HEK293 (cell line): ENCODE measurements around the gene ANGPTL4.

Experiments
- KLF10 ChIP-seq: fragments of 450-650 bp; IDR thresholded peaks from 2 replicates; pipeline ENCODE4 v1.5.1; 2018; ENCODE audit warnings: missing biosample characterization, mild to moderate bottlenecking, missing genetic modification characterization
- SETDB1 ChIP-seq: IDR thresholded peaks from one replicate; pipeline ENCODE4 v1.6.1; 2017; ENCODE audit warnings: mild to moderate bottlenecking, low read length, moderate library complexity, mixed read lengths; ENCODE audit not compliant: insufficient read length
- SP3 ChIP-seq: fragments of 450-650 bp; formaldehyde crosslinking; IDR thresholded peaks from 2 replicates; pipeline ENCODE4 v1.5.1; 2016; ENCODE audit warnings: missing biosample characterization, missing genetic modification characterization
- YY2 ChIP-seq: fragments of 450-650 bp; formaldehyde crosslinking; IDR thresholded peaks from 2 replicates; pipeline ENCODE4 v1.5.1; 2016; ENCODE audit warnings: missing biosample characterization, missing genetic modification characterization
- ZBTB8A ChIP-seq: fragments of 450-650 bp; formaldehyde crosslinking; IDR thresholded peaks from 2 replicates; pipeline ENCODE4 v1.5.1; 2016; ENCODE audit warnings: missing biosample characterization, missing genetic modification characterization
- ZFHX2 ChIP-seq: fragments of 450-650 bp; formaldehyde crosslinking; conservative IDR thresholded peaks from 2 replicates; pipeline ENCODE4 v1.5.1; 2016; ENCODE audit warnings: missing biosample characterization, missing genetic modification characterization
- ZFP37 ChIP-seq: fragments of 450-650 bp; formaldehyde crosslinking; IDR thresholded peaks from 2 replicates; pipeline ENCODE4 v1.5.1; 2016; ENCODE audit warnings: missing biosample characterization, missing genetic modification characterization
- ZNF223 ChIP-seq: fragments of 450-650 bp; formaldehyde crosslinking; IDR thresholded peaks from 2 replicates; pipeline ENCODE4 v1.5.1; 2016; ENCODE audit warnings: missing biosample characterization, missing genetic modification characterization
- ZNF302 ChIP-seq: fragments of 450-650 bp; formaldehyde crosslinking; IDR thresholded peaks from 2 replicates; pipeline ENCODE4 v1.5.1; 2016; ENCODE audit warnings: missing biosample characterization, missing genetic modification characterization, low read depth
- ZNF514 ChIP-seq: fragments of 450-650 bp; formaldehyde crosslinking; IDR thresholded peaks from 2 replicates; pipeline ENCODE4 v1.5.1; 2016; ENCODE audit warnings: missing biosample characterization, missing genetic modification characterization
- ZNF555 ChIP-seq: fragments of 450-650 bp; formaldehyde crosslinking; conservative IDR thresholded peaks from 2 replicates; pipeline ENCODE4 v1.5.1; 2017; ENCODE audit warnings: missing biosample characterization, mild to moderate bottlenecking, missing genetic modification characterization, inconsistent platforms
- ZNF561 ChIP-seq: fragments of 450-650 bp; IDR thresholded peaks from 2 replicates; pipeline ENCODE4 v1.5.1; 2018; ENCODE audit warnings: missing biosample characterization, missing genetic modification characterization, borderline replicate concordance
- ZNF596 ChIP-seq: fragments of 450-650 bp; IDR thresholded peaks from 2 replicates; pipeline ENCODE4 v1.5.0; 2018; ENCODE audit warnings: missing biosample characterization, mild to moderate bottlenecking, missing genetic modification characterization, moderate library complexity
- ZNF600 ChIP-seq: fragments of 450-650 bp; formaldehyde crosslinking; IDR thresholded peaks from 2 replicates; pipeline ENCODE4 v1.5.1; 2016; ENCODE audit warnings: missing biosample characterization, missing genetic modification characterization
- ZNF623 ChIP-seq: fragments of 450-650 bp; formaldehyde crosslinking; IDR thresholded peaks from 2 replicates; pipeline ENCODE4 v1.5.1; 2016; ENCODE audit warnings: missing biosample characterization, missing genetic modification characterization
- ZNF624 ChIP-seq: fragments of 450-650 bp; formaldehyde crosslinking; IDR thresholded peaks from 2 replicates; pipeline ENCODE4 v1.5.1; 2017; ENCODE audit warnings: missing biosample characterization, missing genetic modification characterization
- ZNF629 ChIP-seq: fragments of 450-650 bp; formaldehyde crosslinking; IDR thresholded peaks from 2 replicates; pipeline ENCODE4 v1.5.1; 2017; ENCODE audit warnings: missing biosample characterization, missing genetic modification characterization
- ZNF76 ChIP-seq: fragments of 450-650 bp; formaldehyde crosslinking; IDR thresholded peaks from 2 replicates; pipeline ENCODE4; 2016; ENCODE audit warnings: low read depth, missing biosample characterization, missing genetic modification characterization, borderline replicate concordance
- ZNF768 ChIP-seq: fragments of 450-650 bp; formaldehyde crosslinking; IDR thresholded peaks from 2 replicates; pipeline ENCODE4 v1.5.1; 2018; ENCODE audit warnings: missing biosample characterization, mild to moderate bottlenecking, missing genetic modification characterization
- ZNF777 ChIP-seq: fragments of 450-650 bp; formaldehyde crosslinking; IDR thresholded peaks from 2 replicates; pipeline ENCODE4 v1.5.1; 2017; ENCODE audit warnings: missing biosample characterization, missing genetic modification characterization, borderline replicate concordance
- ZNF792 ChIP-seq: fragments of 450-650 bp; formaldehyde crosslinking; IDR thresholded peaks from 2 replicates; pipeline ENCODE4 v1.5.1; 2016; ENCODE audit warnings: missing biosample characterization, missing genetic modification characterization
- ZSCAN16 ChIP-seq: fragments of 450-650 bp; formaldehyde crosslinking; IDR thresholded peaks from 2 replicates; pipeline ENCODE4 v1.5.1; 2016; ENCODE audit warnings: missing biosample characterization, missing genetic modification characterization
- TF ChIP-seq, protein P1 (sequence below): fragments of 450-650 bp; formaldehyde crosslinking; conservative IDR thresholded peaks from 2 replicates; pipeline ENCODE4 v1.5.1; 2016; ENCODE audit warnings: low read depth, missing biosample characterization, missing genetic modification characterization
- TF ChIP-seq, protein P2 (sequence below): fragments of 450-650 bp; formaldehyde crosslinking; IDR thresholded peaks from 2 replicates; pipeline ENCODE4 v1.5.1; 2016; ENCODE audit warnings: missing biosample characterization, missing genetic modification characterization
- TF ChIP-seq, protein P3 (sequence below): fragments of 450-650 bp; formaldehyde crosslinking; IDR thresholded peaks from 2 replicates; pipeline ENCODE4 v1.5.1; 2017; ENCODE audit warnings: missing biosample characterization, missing genetic modification characterization
- TF ChIP-seq, protein P4 (sequence below): fragments of 450-650 bp; formaldehyde crosslinking; IDR thresholded peaks from 2 replicates; pipeline ENCODE4 v1.5.1; 2016; ENCODE audit warnings: missing biosample characterization, missing genetic modification characterization
- TF ChIP-seq, protein P5 (sequence below): fragments of 450-650 bp; formaldehyde crosslinking; IDR thresholded peaks from 2 replicates; pipeline ENCODE4 v1.5.0; 2017; ENCODE audit warnings: missing biosample characterization, missing genetic modification characterization, borderline replicate concordance

ANGPTL4 gene

DNA sequence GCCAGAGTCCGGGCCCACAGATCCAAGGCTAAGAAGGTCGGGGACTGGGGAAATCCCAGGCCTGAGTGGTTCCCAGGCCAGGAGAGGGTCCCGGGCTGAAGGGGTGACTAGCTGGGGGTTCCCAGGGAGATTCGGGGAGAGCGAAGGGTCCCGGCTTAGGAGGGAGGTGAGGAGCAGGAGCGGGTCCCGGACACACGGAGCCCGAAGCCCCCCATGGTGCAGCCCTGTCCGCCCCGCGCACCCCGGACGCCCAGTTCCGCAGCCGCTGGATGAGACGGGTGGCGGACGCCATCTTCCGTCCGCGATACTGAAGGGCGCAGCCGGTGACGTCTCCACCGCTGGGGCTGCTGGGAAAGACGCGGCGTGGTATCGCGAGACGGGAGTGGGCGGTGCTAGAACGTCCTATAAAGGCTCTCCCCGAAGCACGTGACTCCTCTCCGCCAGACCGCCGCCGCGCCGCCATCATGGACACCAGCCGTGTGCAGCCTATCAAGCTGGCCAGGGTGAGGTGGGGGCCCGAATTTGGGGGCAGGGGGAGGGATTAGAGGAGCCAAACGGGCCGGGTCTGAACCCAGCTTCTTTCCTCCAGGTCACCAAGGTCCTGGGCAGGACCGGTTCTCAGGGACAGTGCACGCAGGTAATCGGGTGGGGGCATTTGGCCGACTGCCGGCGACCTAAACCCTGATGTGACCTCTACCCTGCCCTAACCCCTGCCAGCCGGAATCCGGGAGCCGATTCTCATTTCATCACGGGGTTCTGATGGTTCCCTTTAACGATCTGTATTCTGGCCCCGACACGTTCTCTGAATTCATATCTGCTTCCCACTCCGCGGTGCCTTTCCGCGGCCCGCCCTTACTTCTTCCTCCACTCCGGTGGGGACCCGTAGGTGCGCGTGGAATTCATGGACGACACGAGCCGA, 42.6 kb upstream of the ANGPTL4 start, which contains the start of the genes NDUFA7 and RPS28 (continued):
- TF ChIP-seq ZNF600: 0 out of 2 replicates have a peak, but pooled peaks have one; percentile 10
- no peak for TF ChIP-seq ZNF302
- TF ChIP-seq, protein P1, sequence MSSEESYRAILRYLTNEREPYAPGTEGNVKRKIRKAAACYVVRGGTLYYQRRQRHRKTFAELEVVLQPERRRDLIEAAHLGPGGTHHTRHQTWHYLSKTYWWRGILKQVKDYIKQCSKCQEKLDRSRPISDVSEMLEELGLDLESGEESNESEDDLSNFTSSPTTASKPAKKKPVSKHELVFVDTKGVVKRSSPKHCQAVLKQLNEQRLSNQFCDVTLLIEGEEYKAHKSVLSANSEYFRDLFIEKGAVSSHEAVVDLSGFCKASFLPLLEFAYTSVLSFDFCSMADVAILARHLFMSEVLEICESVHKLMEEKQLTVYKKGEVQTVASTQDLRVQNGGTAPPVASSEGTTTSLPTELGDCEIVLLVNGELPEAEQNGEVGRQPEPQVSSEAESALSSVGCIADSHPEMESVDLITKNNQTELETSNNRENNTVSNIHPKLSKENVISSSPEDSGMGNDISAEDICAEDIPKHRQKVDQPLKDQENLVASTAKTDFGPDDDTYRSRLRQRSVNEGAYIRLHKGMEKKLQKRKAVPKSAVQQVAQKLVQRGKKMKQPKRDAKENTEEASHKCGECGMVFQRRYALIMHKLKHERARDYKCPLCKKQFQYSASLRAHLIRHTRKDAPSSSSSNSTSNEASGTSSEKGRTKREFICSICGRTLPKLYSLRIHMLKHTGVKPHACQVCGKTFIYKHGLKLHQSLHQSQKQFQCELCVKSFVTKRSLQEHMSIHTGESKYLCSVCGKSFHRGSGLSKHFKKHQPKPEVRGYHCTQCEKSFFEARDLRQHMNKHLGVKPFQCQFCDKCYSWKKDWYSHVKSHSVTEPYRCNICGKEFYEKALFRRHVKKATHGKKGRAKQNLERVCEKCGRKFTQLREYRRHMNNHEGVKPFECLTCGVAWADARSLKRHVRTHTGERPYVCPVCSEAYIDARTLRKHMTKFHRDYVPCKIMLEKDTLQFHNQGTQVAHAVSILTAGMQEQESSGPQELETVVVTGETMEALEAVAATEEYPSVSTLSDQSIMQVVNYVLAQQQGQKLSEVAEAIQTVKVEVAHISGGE: peak; percentile 25; the same call in 1 of the 2 replicates
- no peak for TF ChIP-seq ZSCAN16 (tag by site-specific recombination)
- TF ChIP-seq ZNF777: peak; percentile 20; the same call in 1 of the 2 replicates
- TF ChIP-seq, protein P2, sequence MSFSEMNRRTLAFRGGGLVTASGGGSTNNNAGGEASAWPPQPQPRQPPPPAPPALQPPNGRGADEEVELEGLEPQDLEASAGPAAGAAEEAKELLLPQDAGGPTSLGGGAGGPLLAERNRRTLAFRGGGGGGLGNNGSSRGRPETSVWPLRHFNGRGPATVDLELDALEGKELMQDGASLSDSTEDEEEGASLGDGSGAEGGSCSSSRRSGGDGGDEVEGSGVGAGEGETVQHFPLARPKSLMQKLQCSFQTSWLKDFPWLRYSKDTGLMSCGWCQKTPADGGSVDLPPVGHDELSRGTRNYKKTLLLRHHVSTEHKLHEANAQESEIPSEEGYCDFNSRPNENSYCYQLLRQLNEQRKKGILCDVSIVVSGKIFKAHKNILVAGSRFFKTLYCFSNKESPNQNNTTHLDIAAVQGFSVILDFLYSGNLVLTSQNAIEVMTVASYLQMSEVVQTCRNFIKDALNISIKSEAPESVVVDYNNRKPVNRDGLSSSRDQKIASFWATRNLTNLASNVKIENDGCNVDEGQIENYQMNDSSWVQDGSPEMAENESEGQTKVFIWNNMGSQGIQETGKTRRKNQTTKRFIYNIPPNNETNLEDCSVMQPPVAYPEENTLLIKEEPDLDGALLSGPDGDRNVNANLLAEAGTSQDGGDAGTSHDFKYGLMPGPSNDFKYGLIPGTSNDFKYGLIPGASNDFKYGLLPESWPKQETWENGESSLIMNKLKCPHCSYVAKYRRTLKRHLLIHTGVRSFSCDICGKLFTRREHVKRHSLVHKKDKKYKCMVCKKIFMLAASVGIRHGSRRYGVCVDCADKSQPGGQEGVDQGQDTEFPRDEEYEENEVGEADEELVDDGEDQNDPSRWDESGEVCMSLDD (tag by site-specific recombination): peak; percentile 81; the same call in 1 of the 2 replicates
- TF ChIP-seq ZNF624: no peak
- TF ChIP-seq ZFHX2 (tag by site-specific recombination): peak; percentile 69
- TF ChIP-seq, protein P3, sequence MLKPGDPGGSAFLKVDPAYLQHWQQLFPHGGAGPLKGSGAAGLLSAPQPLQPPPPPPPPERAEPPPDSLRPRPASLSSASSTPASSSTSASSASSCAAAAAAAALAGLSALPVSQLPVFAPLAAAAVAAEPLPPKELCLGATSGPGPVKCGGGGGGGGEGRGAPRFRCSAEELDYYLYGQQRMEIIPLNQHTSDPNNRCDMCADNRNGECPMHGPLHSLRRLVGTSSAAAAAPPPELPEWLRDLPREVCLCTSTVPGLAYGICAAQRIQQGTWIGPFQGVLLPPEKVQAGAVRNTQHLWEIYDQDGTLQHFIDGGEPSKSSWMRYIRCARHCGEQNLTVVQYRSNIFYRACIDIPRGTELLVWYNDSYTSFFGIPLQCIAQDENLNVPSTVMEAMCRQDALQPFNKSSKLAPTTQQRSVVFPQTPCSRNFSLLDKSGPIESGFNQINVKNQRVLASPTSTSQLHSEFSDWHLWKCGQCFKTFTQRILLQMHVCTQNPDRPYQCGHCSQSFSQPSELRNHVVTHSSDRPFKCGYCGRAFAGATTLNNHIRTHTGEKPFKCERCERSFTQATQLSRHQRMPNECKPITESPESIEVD (tag by site-specific recombination): no peak
- no peak for TF ChIP-seq ZNF768 (tag by site-specific recombination)
- TF ChIP-seq KLF10 (tag by site-specific recombination): peak; percentile 54; the same call in 1 of the 2 replicates
- TF ChIP-seq ZNF514 (tag by site-specific recombination): no peak
- TF ChIP-seq ZNF223: no peak
- TF ChIP-seq ZNF76 (tag by site-specific recombination): peak; percentile 96
- TF ChIP-seq YY2 (tag by site-specific recombination): peak; percentile 99
- TF ChIP-seq, protein P4, sequence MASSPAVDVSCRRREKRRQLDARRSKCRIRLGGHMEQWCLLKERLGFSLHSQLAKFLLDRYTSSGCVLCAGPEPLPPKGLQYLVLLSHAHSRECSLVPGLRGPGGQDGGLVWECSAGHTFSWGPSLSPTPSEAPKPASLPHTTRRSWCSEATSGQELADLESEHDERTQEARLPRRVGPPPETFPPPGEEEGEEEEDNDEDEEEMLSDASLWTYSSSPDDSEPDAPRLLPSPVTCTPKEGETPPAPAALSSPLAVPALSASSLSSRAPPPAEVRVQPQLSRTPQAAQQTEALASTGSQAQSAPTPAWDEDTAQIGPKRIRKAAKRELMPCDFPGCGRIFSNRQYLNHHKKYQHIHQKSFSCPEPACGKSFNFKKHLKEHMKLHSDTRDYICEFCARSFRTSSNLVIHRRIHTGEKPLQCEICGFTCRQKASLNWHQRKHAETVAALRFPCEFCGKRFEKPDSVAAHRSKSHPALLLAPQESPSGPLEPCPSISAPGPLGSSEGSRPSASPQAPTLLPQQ (tag by site-specific recombination): peak; percentile 67; the same call in 1 of the 2 replicates
- TF ChIP-seq ZNF629 (tag by site-specific recombination): peak; percentile 95
- no peak for TF ChIP-seq ZNF623 (tag by site-specific recombination)
- TF ChIP-seq, protein P5, sequence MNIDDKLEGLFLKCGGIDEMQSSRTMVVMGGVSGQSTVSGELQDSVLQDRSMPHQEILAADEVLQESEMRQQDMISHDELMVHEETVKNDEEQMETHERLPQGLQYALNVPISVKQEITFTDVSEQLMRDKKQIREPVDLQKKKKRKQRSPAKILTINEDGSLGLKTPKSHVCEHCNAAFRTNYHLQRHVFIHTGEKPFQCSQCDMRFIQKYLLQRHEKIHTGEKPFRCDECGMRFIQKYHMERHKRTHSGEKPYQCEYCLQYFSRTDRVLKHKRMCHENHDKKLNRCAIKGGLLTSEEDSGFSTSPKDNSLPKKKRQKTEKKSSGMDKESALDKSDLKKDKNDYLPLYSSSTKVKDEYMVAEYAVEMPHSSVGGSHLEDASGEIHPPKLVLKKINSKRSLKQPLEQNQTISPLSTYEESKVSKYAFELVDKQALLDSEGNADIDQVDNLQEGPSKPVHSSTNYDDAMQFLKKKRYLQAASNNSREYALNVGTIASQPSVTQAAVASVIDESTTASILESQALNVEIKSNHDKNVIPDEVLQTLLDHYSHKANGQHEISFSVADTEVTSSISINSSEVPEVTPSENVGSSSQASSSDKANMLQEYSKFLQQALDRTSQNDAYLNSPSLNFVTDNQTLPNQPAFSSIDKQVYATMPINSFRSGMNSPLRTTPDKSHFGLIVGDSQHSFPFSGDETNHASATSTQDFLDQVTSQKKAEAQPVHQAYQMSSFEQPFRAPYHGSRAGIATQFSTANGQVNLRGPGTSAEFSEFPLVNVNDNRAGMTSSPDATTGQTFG (tag by site-specific recombination): 0 out of 2 replicates have a peak, but pooled peaks have one; percentile 26
- TF ChIP-seq ZFP37: peak; percentile 45; the same call in 1 of the 2 replicates
- 0 out of 2 replicates have a peak, but pooled peaks have one; percentile 33 for TF ChIP-seq ZNF561
- TF ChIP-seq ZNF555 (tag by site-specific recombination): no peak
- TF ChIP-seq ZNF596 (tag by site-specific recombination): no peak
- peak; percentile 93 for TF ChIP-seq ZBTB8A (tag by site-specific recombination)
- TF ChIP-seq SETDB1: no peak
- no peak for TF ChIP-seq ZNF792 (tag by site-specific recombination)
- peak; percentile 93 for TF ChIP-seq SP3 (tag by site-specific recombination)
